ENCODE measurements around the gene BEAN1. TPM values are rescaled to one million over a fixed set of nuclear protein-coding genes. Genes with fewer than 3 reads are reported as not detected.

BEAN1 gene
- total RNA-seq, 1 experiment from 2014 or later, result 0.61 TPM

DNA sequence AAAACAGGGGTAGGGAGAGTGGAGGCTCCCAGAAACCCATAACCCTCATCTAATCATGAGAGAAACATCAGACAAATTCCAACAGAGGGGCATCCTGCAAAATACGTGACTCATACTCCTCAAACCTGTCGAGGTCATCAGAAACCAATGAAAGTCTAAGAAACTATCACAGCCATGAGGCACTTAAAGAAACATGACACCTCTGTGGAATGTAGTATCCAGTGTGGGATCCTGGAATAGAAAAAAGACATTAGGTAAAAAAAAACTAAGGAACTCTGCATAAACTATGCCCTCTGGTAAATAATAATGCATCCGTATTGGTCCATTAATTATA lies 44.2 kb upstream of the BEAN1 start:
- Histone ChIP-seq H3K36me3 (ENCODE audit: control insufficient read depth in 1 of 2, insufficient read depth in 2 of 2, low read length in 2 of 2) (no peaks in the 10 kb centered on the region), H3K4me3 (replicated peaks in 1 of 2; ENCODE audit: low read depth in 1 of 2, low read length in 2 of 2) (peak overlapping the region in 1 of 2 experiments; percentile 29; a peak in 2 of 4 replicates), H4K20me1 (ENCODE audit: insufficient read depth) (no peaks in the 10 kb centered on the region), H3K79me2 (ENCODE audit: insufficient read depth, low read length) (no peaks in the 10 kb centered on the region), H3K9me2 (ENCODE audit: insufficient read depth) (no peaks in the 10 kb centered on the region), H3K4me1 (ENCODE audit: control insufficient read depth in 1 of 2, insufficient read depth in 2 of 2, low read length in 2 of 2) (peaks cover 23 to 25% of the 10 kb centered on the region in 2 experiments), H3K9ac (ENCODE audit: low read length) (peak overlapping the region; percentile 34), H3K27ac (ENCODE audit: low read depth, low read length) (peak overlapping the region; percentile 69), H3K27me3 (ENCODE audit: insufficient read depth, low read length) (no peaks in the 10 kb centered on the region), H3K4me2 (ENCODE audit: low read length) (peak overlapping the region; percentile 63), H2AFZ (ENCODE audit: low read depth, low read length, poor library complexity, severe bottlenecking) (peak overlapping the region; percentile 34), H3K9me3 (ENCODE audit: control insufficient read depth in 1 of 2, insufficient read depth in 1 of 2, low read depth in 1 of 2, low read length in 2 of 2) (no peaks in the 10 kb centered on the region)
- intact Hi-C loops (cut with micrococcal nuclease), result no loop called here
- ATAC-seq, result peak; percentile 91
- CTCF ChIA-PET, result no interaction called here
- no TSS peak for BruUV-seq (replicated peaks)
- POLR2A ChIA-PET, result no interaction called here
- DNase-seq (ENCODE audit: low read depth, low spot score), result no peak
- RAD21 ChIA-PET (ENCODE audit: low non-redundant PET in 1 of 2, low total read pairs in 2 of 2, uncharacterized antibody in 2 of 2, unreplicated experiment in 2 of 2), result no interaction called here
- TF ChIP-seq JUND (IDR thresholded peaks at IDR 0.05) (peak; percentile 42), TCF7L2 (IDR thresholded peaks at IDR 0.05; ENCODE audit: borderline replicate concordance, extremely low read depth, insufficient read depth, insufficient read length) (no peak), EZH2 (IDR thresholded peaks at IDR 0.05) (no peak), SIN3A (IDR thresholded peaks at IDR 0.05; ENCODE audit: low read depth) (no peak), CEBPB (IDR thresholded peaks at IDR 0.05; ENCODE audit: low read depth) (no peak), SRF (IDR thresholded peaks at IDR 0.05; ENCODE audit: low read depth) (no peak), POLR2AphosphoS5 (IDR thresholded peaks at IDR 0.05; ENCODE audit: low read depth, low read length) (no peak), EZH2phosphoT487 (IDR thresholded peaks at IDR 0.05; ENCODE audit: borderline replicate concordance) (no peak), RAD21 (IDR thresholded peaks at IDR 0.05; ENCODE audit: low read depth) (no peak), ELF1 (IDR thresholded peaks at IDR 0.05; ENCODE audit: borderline replicate concordance, low read depth) (no peak), FOSL1 (IDR thresholded peaks at IDR 0.05; ENCODE audit: low read depth) (peak; percentile 48; the same call in 1 of the 2 replicates), ZFX (IDR thresholded peaks at IDR 0.05) (no peak)
- TF ChIP-seq, protein P1, sequence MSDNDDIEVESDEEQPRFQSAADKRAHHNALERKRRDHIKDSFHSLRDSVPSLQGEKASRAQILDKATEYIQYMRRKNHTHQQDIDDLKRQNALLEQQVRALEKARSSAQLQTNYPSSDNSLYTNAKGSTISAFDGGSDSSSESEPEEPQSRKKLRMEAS (IDR thresholded peaks at IDR 0.05), result no peak
- TF ChIP-seq, protein P2, sequence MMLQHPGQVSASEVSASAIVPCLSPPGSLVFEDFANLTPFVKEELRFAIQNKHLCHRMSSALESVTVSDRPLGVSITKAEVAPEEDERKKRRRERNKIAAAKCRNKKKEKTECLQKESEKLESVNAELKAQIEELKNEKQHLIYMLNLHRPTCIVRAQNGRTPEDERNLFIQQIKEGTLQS (IDR thresholded peaks at IDR 0.05), result no peak
- TF ChIP-seq, protein P3, sequence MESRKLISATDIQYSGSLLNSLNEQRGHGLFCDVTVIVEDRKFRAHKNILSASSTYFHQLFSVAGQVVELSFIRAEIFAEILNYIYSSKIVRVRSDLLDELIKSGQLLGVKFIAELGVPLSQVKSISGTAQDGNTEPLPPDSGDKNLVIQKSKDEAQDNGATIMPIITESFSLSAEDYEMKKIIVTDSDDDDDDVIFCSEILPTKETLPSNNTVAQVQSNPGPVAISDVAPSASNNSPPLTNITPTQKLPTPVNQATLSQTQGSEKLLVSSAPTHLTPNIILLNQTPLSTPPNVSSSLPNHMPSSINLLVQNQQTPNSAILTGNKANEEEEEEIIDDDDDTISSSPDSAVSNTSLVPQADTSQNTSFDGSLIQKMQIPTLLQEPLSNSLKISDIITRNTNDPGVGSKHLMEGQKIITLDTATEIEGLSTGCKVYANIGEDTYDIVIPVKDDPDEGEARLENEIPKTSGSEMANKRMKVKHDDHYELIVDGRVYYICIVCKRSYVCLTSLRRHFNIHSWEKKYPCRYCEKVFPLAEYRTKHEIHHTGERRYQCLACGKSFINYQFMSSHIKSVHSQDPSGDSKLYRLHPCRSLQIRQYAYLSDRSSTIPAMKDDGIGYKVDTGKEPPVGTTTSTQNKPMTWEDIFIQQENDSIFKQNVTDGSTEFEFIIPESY (IDR thresholded peaks at IDR 0.05; ENCODE audit: extremely low read depth, insufficient replicate concordance, low read length), result no peak
- TF ChIP-seq, protein P4, sequence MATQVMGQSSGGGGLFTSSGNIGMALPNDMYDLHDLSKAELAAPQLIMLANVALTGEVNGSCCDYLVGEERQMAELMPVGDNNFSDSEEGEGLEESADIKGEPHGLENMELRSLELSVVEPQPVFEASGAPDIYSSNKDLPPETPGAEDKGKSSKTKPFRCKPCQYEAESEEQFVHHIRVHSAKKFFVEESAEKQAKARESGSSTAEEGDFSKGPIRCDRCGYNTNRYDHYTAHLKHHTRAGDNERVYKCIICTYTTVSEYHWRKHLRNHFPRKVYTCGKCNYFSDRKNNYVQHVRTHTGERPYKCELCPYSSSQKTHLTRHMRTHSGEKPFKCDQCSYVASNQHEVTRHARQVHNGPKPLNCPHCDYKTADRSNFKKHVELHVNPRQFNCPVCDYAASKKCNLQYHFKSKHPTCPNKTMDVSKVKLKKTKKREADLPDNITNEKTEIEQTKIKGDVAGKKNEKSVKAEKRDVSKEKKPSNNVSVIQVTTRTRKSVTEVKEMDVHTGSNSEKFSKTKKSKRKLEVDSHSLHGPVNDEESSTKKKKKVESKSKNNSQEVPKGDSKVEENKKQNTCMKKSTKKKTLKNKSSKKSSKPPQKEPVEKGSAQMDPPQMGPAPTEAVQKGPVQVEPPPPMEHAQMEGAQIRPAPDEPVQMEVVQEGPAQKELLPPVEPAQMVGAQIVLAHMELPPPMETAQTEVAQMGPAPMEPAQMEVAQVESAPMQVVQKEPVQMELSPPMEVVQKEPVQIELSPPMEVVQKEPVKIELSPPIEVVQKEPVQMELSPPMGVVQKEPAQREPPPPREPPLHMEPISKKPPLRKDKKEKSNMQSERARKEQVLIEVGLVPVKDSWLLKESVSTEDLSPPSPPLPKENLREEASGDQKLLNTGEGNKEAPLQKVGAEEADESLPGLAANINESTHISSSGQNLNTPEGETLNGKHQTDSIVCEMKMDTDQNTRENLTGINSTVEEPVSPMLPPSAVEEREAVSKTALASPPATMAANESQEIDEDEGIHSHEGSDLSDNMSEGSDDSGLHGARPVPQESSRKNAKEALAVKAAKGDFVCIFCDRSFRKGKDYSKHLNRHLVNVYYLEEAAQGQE (IDR thresholded peaks at IDR 0.05; ENCODE audit: low read depth), result no peak

Measured in HCT116 (cell line).